NCI-H2196 (cell line): Measurements from ENCODE around the gene SLC38A3.
"Not testable (repeated sequence)": the region's sequence is repeated elsewhere in the genome, so short reads cannot be mapped to it uniquely, and the experiment has no call there.

Source experiments
- DNase-seq: peaks from one replicate; lab custom pipeline; 2025; ENCODE audit not compliant: unreplicated experiment; lab: John Stamatoyannopoulos, UW

Gene SLC38A3

DNA sequence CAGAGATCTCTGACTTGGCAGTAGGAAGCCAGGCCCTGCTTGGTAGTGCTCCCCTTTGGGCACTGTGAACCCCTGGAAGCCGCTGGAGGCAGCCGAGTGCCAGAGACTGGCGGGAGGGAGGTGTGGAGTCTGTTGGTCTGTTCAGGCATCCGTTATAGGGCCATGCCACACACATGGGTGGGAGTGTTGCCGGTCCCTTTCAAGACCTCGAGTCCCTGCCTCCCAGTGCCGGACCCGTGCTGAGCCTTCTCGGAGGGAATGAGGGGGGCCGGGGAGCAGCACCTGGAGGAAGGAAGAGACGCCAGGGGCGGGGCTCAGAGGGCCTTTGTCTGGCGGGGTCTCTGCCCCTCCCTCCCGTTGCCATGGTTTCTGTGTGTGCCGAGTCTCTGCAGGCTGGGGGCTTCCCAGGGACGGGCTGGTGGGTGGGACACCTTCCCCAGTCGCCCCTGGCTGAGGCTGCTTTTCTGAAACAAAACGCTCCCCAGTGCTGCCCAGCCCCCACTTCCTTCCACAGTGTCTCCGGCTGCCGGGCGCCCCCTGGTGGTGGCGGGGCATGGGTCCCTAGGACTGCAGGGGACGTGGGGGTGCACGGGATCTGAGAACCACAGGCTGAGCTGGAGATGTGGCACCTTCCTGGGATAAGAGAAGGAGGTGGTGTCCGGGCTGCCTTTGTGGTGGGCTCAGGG is 40.9 kb downstream of the SLC38A3 start:
- peak; percentile 85 for DNase-seq

DNA sequence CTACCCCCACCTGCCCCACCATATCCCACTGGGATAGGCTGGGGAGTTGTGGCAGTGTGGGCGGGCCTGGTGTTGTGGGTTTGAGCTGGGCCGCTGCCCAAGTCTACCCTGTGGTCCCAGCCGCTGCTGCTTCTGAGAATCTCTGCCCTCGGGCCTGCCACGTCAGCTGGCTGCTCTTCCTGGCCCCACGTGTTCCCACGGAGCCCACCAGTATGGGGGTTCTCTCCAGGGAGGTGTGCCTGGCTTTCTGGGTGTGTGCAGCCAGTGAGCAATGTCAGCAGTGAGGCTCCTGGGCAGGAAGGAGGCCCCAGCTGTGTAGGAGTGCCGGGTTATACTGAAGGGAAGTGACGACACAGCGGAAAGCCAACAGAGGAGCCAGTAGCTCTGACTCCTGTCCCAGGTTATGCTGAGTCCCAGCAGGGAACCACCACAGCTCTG is 41.5 kb downstream of the SLC38A3 start:
- DNase-seq, result no peak

DNA sequence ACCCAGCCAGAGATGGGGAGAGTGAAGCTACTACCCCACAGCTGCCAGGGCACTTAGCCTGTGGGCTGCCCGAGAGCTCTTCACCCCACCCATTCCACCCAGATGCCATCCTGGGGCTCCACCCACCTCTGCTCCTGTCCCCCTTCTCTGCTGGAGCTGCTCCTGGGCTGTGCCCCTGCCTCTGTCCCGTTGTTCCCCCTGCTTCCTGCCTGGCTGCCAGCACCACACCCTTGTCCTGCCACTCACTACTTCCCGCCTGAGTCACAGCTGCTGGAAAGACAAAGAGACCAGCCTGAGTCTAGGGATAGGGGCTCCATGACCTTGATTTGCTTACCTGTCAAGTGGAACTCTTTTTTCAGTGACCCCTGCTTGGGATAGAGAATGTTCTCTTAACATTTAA is 43.3 kb downstream of the SLC38A3 start:
- DNase-seq, result no peak

DNA sequence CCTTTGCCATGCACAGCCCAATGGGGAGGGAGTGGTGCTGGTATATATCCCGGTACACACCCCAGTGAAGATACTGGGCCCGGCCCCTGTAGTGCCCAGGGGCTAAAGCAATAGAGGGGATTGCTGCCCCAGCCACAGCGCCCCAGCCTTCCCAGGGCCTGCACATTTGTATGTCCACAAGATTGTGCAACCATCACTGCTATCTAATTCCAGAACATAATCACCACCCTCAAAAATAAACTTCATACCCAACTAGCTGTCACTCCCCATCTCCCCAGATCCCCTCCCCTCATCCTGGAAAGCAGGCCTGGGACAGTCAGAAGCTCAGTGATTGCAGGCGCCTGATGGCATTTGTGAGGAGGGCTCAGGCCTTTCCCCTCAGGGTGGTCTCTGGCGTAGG is 44.4 kb downstream of the SLC38A3 start:
- DNase-seq, result no peak

DNA sequence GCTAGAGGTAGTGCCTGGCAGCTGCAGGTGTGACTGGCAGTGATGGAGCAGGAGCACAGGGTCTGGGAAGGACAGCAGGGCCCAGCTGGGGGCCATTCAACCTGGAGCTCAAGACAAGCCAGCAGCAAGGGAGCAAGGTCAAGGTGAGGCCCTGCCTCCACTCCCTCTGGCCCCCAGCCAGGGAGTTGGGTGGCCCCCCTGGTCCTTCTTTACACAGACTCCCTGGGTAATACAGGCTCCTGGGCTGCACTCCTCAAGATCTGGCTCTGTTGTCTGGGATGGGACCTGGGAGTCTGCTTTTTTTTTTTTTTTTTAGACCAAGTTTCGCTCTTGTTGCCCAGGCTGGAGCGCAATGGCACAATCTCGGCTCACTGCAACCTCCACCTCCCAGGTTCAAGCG is 45.4 kb downstream of the SLC38A3 start:
- DNase-seq, result no peak

DNA sequence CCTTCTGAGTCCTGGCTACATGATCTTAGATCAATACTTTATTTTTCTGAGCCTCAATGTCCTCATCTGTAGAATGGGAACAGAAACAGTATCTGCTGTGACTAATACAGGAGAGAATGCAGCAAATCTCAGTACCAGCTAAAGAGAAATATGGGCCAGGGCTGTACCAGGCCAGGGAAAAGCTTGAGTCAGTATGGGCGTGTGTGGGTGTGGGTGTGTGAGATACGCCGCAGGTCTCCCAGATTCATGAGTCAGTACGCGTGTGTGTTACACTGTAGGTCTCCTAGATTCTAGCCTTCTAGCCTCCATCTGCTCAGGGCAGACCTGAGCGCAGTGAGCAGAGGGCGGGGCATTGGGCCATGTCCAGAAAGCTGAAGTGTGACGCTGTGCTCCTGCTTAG is 46.1 kb downstream of the SLC38A3 start:
- no peak for DNase-seq

DNA sequence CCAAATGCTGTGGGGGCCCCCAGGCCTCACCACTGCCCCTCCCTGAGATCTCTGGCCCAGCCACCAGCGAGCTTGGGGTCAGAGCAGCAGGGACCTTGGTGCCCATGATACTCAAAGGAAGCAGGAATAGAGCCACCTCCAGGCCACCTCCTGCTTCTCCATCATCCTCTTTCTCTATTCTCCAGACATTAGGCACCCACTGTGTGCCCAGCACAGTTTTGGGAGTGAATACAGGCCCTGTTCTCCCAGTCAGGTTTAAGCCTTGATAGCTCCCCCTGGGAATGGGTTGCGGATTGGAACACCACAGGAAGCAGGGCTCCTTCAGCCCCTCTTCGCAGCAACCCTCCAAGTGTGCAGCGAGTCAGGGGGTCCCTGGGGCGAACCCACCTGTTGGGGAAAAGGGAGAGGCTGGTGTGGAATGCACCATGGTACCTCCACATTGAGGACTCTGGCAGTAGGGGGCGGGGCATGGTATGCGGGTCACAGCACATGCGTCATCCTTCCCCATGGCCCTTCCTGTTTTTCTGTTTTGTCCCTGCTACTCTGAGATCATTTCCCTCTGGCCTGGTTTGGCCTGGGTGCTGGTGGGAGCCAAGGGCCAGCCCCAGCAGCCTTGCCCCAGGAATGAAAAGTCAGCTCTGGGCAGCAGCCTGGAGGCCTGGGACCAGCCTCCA is 49.6 kb downstream of the SLC38A3 start:
- DNase-seq, result no peak

DNA sequence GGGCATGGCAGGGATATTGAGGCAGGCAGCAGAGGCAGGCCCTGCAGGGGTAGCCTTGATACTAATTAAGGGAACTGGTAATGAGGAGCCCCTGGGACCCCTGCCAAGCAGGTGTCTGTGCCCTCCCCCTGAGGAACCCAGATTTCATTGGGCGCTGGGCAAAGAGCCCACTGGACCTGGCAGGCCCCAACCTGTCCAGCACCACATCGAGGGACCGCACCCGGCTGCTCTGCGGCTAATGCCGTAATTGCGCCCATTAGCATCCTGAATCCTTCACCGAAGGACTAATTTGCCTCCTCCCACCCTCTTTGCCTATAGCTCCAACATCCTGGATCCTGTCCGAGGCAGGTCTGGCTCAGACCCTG is 50.2 kb downstream of the SLC38A3 start:
- DNase-seq, result no peak

DNA sequence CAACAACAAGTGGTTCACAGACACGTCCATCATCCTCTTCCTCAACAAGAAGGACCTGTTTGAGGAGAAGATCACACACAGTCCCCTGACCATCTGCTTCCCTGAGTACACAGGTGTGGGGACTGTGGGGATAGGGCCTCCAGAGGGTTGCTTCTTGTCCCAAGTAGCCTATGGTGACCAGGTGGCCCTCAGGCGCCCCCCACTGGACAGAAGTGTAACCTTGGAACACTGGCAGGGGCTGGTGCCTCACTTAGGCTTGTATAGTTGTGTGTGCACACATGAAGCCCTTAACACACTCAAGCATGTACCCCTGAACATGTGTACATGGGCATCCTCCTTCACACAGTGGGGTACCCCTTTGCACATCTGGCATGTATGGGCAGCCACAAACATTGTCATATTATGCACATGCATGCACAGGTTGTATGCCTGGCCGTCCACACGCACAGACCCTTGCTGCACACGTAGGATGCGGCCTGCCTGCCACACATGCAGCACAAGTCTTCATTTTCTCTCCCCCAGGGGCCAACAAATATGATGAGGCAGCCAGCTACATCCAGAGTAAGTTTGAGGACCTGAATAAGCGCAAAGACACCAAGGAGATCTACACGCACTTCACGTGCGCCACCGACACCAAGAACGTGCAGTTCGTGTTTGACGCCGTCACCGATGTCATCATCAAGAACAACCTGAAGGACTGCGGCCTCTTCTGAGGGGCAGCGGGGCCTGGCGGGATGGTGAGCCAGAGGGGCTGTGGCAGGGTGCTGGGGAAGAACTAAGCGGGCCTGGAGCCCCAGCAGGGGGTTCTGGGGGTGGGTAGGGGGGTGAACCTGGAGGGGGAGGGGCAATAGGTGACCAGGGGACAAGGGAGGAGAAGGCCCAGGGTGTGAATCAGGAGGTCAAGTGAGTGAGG is 52.2 kb downstream of the SLC38A3 start:
- DNase-seq, result peak; percentile 24

DNA sequence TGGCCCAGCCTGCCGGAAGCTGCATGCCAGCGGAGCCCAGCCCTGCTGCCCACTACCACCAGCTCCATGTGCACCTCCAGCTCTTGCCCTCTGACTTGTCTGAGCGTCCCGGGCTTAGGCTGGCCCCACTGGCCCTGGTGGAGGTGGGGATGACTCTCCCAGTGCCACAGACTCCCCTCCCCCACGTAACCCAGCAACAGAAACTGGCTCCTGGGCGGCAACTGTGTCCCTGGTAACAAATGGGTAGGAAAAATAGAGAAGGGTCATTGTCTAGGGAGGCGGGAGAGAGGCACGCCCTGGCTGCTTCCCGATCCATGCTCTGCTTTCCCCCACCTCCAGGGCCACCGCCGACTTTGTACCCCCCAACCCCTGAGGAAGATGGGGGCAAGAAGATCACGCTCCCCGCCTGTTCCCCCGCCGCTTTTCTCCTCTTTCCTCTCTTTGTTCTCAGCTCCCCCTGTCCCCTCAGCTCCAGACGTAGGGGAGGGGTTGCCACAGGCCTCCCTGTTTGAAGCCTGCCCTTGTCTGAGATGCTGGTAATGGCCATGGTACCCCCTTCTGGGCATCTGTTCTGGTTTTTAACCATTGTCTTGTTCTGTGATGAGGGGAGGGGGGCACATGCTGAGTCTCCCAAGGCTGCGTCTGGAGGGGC is 53.1 kb downstream of the SLC38A3 start:
- no peak for DNase-seq

DNA sequence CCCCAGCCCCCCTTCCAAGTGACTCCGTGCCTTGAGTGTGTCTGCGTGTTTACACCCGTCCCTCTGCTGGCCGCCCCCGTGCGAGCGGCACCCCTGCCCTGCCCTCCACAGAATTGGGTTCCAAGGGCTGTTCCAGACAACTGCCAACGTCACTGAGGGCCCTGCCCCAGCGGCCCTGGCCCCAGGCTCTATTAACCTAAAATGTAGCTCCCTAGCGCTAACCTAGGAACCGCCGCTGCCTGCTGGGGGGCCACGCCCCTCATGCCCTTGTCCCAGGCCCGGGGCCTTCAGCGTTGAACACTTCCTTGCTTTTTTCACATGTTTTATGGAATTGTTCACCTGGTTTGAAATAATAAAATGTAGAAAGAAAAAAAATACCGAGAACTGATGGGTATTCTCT is 53.9 kb downstream of the SLC38A3 start:
- DNase-seq, result no peak

DNA sequence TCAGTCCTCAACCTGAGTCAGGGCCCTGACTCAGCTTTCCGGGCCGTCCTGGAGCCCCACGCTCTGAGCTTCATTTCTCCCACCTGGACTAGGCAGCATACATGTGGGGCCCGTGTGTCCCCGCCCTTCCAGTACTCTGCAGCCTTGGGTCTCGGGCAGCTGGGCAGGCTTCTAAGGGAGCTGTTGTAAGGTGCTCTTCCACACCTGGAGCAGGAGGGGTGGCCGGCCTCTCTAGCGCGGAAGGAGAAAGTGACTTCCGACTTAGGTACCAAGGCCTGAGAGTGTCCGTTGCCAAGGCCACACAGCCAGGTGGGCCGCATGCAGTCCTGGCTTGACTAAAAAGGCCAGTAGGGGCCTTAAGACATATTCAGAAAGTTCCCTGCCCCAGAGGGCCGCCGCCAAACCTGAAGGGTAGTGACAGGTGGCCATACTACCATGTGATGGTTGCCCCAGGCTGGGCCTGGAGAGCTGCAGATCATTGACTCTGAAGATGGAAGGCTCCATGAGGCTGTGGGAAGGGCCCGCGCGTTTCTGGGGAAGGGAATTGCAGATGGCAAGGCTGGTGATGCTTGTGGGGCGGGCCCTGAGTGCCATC is 54.5 kb downstream of the SLC38A3 start:
- DNase-seq, result no peak

DNA sequence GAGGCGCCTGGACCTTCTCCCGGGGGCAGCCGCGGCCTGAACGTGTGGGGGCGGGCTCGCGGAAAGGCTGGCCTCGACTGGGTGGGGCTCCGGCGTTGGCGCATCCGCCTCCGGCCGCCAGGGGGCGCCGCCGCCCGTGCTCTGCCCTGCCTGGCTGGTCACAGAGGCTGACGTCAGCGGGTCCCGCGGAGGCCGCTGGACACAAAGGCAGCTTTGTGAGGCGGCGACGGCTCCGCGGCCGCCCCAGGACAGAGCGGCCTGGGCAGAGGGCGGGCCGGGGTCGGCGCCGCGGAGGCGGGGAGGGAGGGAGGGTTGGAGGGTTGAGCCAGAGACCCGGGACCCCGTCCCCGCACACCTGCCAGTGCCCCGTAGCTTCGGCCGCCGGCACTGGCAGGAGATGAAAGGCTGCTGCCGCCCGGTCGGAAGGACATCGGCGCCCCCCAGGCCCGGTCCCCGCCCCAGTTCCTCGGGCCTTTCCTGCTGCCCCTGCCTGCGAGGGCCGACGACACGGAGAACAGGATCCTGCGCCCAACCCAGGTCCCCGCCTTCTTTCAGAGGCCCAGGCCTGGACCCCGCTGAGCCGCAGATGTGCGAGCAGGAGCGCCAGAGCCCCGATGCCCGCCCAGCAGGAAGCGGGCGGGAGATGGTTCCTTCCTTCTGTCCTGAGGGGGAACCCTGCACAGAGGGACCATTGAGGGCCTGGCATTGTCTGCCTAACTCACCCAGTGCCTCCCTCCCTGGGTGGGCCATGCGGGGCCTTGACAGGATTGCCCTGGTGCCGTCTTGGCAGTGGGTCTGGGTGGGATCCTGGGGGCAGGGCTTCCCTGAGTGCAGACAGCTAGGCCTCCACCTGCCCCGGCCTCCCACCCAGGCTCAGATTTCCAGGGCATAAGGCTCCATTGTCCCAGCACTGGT is 55.2 kb downstream of the SLC38A3 start:
- DNase-seq, result peak; percentile 76

DNA sequence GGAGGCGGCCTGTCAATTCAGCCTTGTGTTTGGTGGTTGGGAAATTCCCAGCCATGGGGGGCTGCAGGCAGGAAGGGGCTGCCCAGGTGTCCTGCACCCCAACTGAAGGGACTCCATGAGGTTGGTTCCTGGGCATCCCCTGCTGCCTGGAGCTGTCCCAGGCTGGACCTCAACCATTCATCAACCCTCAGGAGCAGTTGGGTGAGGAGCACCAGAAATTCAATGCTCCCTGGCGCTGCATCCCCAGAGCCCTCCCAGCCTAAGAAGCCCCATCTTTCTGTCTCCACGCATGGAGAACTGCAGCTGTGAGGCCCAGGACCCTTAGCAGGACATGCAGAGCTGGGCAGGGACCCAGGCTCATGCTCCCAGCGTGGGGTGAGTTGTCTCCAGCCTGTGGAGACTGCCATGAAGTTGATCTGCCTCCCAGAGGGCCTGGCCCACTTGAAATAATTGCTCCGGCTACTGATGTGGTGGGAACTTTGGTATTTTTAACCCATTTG is 55.9 kb downstream of the SLC38A3 start:
- DNase-seq, result no peak

DNA sequence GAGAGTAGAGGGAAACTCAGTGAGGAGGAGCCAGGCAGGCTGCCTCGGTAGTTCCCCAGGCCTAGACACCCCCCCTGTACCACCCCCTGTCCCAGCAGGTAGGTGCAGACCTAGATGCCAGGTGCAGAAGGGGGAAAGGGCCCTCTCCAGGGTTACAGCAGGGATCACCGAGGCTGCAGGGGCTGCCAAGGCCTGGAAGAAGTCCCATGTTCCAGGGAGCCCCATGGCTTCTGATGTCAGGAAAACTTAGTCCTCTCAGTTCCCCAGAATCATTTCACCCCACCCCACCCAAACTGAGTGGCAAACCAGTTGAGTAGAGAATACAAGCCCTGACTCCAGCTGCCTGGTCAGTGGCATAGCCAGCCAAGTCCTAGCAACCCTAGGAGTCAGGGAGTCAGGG is 56.4 kb downstream of the SLC38A3 start:
- DNase-seq, result no peak

DNA sequence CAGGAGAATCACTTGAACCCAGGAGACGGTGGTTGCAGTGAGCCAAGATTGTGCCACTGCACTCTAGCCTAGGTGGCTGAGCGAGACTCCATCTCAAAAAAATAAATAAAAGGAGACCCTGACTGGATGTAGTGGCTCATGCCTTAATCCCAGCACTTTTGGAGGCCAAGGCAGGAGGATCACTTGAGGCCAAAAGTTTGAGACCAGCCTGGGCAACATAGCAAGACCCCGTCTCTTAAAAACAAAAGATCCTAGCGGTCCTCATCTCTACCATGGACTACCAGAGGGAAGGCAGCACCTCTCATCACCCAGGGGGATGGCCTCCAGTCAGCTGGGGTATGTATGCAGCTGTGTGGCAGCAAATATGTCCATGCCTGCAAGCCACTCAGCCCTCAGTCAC is 57.1 kb downstream of the SLC38A3 start:
- DNase-seq, result not testable (repeated sequence)

DNA sequence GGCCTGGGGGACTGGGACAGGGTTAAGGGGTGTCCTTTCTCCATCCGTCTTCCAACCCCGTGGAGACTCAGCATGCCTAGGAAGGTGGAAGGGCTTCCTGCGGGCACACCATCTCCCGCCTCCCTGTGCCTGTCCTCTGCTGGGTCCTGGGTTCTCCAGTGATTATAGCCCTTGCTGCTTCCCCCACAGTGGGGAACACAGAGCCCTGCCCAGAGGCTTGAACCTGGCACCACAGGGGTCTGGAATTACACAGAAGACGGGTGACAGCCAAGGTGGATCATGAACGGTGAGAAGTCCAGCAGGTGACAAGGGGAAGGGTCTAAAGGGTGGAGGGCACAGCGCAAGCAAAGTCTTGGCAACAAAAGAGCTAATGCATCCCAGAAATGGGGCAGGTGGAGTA is 57.7 kb downstream of the SLC38A3 start:
- DNase-seq, result no peak

DNA sequence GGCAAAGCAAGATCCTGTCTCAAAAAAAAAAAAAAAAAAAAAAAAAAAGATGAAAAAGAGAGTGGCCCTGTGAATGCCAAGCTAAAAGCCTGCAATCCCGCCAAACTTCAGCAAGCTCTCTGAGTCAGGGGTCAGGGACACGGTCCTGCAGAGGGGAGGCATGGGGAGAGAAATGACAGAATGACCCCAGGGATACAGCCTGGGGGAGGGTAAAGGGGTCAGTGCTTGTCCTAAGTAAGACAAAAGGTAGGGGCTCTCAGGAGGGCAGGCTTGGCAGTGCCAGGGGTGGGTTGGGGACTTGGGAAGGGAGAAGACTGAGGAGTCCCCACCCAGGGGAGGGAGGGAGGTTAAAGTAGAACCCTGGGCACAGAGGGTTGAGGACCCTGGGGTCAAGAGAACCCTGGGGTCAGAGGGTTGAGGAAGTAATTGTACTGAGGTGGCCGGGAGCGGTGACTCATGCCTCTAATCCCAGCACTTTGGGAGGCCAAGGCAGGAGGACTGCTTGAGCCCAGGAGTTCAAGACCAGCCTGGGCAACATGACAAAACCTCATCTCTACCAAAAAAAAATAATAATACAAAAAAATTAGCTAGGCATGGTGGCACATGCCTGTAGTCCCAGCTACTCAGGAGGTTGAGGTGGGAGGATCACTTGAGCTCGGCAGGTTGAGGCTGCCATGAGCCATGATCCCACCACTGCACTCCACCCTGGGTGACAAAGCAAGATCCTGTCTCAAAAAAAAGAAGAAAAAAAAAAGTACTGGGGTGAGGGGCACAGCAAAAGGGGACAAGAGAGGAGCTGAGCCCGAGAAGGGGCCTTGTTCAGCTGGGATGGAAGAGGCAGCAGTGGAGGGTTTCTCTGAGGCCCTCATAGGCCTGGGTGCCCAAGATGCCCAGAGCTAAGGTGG is 58.7 kb downstream of the SLC38A3 start:
- DNase-seq, result no peak
